ENCODE measurements around the gene LONRF2. TPM values are rescaled to one million over a fixed set of nuclear protein-coding genes. Genes with fewer than 3 reads are reported as not detected.

The LONRF2 gene
- total RNA-seq, 4 donors from 2014 or later, result 10.5 to 13.1 (median 12.1) TPM

GRCh38 chr2:100301881-100302584, 20.3 kb downstream of the LONRF2 start:
- no peak overlapping the region for H3K27ac ChIP-seq
- H3K27me3 ChIP-seq, result no peaks in the 10 kb centered on the region
- 79 to 81% methylated on average over 7 of the region's 7 CpGs for WGBS, 2 donors
- no peaks in the 10 kb centered on the region for H3K4me1 ChIP-seq
- H3K9me3 ChIP-seq, result peaks cover 0 to 8% (median 3%) of the 10 kb centered on the region in 4 donors
- no peak for DNase-seq (ENCODE audit: low spot score in 2 of 2)
- no peak overlapping the region for H3K4me3 ChIP-seq
- no peak for TF ChIP-seq POLR2A (IDR thresholded peaks at IDR 0.05)
- TF ChIP-seq EP300 (IDR thresholded peaks at IDR 0.05), result no peak
- TF ChIP-seq, protein P1, sequence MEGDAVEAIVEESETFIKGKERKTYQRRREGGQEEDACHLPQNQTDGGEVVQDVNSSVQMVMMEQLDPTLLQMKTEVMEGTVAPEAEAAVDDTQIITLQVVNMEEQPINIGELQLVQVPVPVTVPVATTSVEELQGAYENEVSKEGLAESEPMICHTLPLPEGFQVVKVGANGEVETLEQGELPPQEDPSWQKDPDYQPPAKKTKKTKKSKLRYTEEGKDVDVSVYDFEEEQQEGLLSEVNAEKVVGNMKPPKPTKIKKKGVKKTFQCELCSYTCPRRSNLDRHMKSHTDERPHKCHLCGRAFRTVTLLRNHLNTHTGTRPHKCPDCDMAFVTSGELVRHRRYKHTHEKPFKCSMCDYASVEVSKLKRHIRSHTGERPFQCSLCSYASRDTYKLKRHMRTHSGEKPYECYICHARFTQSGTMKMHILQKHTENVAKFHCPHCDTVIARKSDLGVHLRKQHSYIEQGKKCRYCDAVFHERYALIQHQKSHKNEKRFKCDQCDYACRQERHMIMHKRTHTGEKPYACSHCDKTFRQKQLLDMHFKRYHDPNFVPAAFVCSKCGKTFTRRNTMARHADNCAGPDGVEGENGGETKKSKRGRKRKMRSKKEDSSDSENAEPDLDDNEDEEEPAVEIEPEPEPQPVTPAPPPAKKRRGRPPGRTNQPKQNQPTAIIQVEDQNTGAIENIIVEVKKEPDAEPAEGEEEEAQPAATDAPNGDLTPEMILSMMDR (IDR thresholded peaks at IDR 0.05), result no peak
- peaks cover 0 to 2% (median 0%) of the 10 kb centered on the region in 3 donors for H3K36me3 ChIP-seq

- Histone ChIP-seq H3K4me1 (no peaks in the 10 kb centered on the region), H3K27me3 (no peaks in the 10 kb centered on the region), H3K36me3 (no peaks in the 10 kb centered on the region), H3K4me3 (no peak overlapping the region), H3K27ac (no peak overlapping the region), H3K9me3 (peaks cover 0 to 8% (median 3%) of the 10 kb centered on the region in 4 donors)
- no peak for TF ChIP-seq EP300 (IDR thresholded peaks at IDR 0.05)
- no peak for TF ChIP-seq POLR2A (IDR thresholded peaks at IDR 0.05)
- TF ChIP-seq, protein P1 (IDR thresholded peaks at IDR 0.05), result no peak
- no peak for DNase-seq (ENCODE audit: low spot score in 2 of 2)
- 71 to 87% methylated on average over 5 of the region's 5 CpGs for WGBS, 2 donors
Measured at GRCh38 chr2:100299548-100299947, 22.8 kb downstream of the LONRF2 start.

DNA sequence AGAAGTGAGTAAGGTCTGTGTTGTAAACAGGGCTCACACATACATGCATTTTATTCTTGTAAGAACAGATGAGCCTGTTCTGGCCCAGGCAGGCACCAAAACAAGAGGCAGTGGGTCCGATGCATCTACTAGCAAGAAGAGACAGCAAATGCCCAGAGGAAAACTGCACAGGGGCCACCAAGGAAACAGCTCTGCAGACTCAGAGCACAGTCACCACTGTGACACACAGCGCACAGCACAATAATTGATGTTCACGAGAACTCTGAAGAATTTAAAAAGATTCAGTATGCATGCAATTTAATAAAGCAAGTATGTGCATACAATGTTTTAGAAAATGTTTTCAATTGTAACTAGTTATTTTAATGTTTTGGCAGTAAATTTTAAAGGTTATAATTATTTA, 24.8 kb downstream of the LONRF2 start:
- Histone ChIP-seq H3K4me3 (no peak overlapping the region), H3K36me3 (no peaks in the 10 kb centered on the region), H3K27ac (no peak overlapping the region), H3K27me3 (no peaks in the 10 kb centered on the region), H3K4me1 (no peaks in the 10 kb centered on the region), H3K9me3 (no peaks in the 10 kb centered on the region)
- WGBS, 2 donors, result 83 to 89% methylated on average over 3 of the region's 3 CpGs
- TF ChIP-seq EP300 (IDR thresholded peaks at IDR 0.05) (no peak), POLR2A (IDR thresholded peaks at IDR 0.05) (no peak)
- TF ChIP-seq, protein P1 (IDR thresholded peaks at IDR 0.05), result no peak
- no peak for DNase-seq (ENCODE audit: low spot score in 2 of 2)

DNA sequence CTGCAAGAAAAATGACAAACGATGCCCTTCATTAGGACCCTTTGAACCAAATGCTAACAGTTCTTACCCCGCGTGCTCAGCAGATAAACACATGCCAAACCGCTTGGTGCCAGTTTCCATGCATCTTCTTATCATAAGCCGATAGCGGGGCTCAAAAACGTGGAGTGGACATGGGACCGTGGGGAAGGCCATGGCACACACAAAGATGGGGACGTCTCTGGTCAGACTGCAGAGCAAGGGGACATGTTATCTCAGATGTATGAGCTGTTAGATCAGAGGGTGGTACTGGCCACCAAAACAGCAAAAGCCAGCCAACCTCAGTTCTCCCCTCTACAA, 28.2 kb downstream of the LONRF2 start:
- Histone ChIP-seq H3K27me3 (no peaks in the 10 kb centered on the region), H3K4me3 (no peak overlapping the region), H3K36me3 (peaks cover 0 to 8% (median 0%) of the 10 kb centered on the region in 3 donors), H3K4me1 (no peaks in the 10 kb centered on the region), H3K27ac (no peak overlapping the region), H3K9me3 (no peaks in the 10 kb centered on the region)
- TF ChIP-seq, protein P1 (IDR thresholded peaks at IDR 0.05), result no peak
- TF ChIP-seq EP300 (IDR thresholded peaks at IDR 0.05) (no peak), POLR2A (IDR thresholded peaks at IDR 0.05) (no peak)
- WGBS, 2 donors, result 90 to 96% methylated on average over 9 of the region's 9 CpGs
- DNase-seq (ENCODE audit: low spot score in 2 of 2), result no peak

DNA sequence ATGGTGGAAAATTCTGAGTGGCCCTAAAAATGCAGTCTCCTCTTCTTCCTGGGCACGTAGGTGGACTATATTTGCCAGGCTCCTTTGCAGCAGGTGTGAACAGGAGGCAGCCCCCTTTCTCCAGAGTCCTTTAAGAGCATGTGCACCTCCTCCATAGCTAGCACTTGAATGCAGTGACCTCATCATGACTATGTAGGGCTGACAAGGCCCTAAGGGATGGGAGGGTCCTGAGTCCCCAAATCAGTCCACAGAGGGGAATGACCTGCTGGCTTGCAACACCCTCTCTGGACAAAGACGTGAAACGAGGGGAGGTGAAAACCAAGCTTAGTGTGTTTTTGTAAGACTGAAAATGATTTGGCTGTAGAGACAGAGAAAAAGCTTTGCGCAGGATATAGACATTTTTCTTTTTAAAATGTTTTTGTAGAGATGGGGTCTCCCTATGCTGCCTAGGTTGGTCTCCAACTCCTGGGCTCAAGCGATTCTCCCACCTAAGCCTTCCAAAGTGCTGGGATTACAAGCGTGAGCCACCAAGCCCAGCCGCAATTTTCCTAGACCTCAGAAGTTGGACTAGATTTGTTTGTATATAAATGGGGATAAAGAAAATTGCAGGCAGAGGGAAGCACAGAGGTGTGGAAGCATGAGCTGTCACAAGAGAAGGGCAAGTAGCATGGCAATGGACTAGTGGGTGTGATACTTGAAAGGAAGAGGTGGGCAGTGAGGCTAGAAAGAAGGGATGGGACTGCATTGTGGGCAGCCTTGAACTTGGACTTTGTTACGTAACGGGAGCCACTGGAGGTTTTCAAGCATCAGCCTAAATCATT, 28.8 kb downstream of the LONRF2 start:
- H3K27ac ChIP-seq, result no peak overlapping the region
- H3K9me3 ChIP-seq, result no peaks in the 10 kb centered on the region
- peaks cover 0 to 8% (median 0%) of the 10 kb centered on the region in 3 donors for H3K36me3 ChIP-seq
- 82 to 92% methylated on average over 9 of the region's 9 CpGs for WGBS, 2 donors
- H3K4me1 ChIP-seq, result no peaks in the 10 kb centered on the region
- TF ChIP-seq POLR2A (IDR thresholded peaks at IDR 0.05), result no peak
- no peak for TF ChIP-seq EP300 (IDR thresholded peaks at IDR 0.05)
- TF ChIP-seq, protein P1 (IDR thresholded peaks at IDR 0.05), result no peak
- no peaks in the 10 kb centered on the region for H3K27me3 ChIP-seq
- no peak overlapping the region for H3K4me3 ChIP-seq
- DNase-seq (ENCODE audit: low spot score in 2 of 2), result no peak

Measured in tibial nerve (tissue), 4 donors.